Measurements from ENCODE around the gene MAN1B1.

Gene MAN1B1

DNA sequence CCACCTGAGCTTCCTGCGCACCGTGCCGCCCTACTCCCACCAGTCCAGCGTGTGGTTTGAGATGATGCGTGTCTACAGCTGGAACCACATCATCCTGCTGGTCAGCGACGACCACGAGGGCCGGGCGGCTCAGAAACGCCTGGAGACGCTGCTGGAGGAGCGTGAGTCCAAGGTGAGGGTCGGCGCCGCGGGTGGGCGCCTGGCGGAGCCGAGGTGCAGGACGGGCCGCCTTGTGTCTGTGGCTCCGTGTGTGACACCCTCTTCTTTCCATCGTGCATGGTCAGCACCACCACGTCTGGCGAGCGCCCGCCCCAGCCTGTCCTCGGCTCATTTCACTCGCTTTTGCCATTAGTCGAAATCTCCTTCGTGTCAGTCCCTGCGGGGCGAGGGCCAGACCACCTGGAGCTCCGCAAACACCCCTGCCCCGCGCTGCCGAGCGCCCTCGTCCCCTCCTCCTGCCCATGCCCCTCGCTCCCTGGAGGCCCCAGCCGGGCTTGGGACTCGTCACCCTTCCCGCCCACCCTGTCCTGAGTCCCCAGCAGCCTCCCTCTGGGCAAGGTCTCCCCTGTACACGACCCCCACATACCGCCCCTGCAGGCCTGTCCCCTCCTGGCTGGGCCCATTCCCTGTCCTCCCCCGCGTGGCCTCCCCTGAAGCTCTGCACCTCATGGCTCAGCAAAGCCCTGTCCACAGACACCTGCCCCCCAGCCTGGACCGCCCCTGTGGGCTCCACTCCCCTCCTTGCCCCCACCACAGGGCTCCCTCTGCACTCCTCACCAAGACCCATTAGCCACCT lies 59.1 kb downstream of the MAN1B1 start (continued):
- no peak for TF ChIP-seq TSHZ2 (CRISPR knock-in tag; IDR thresholded peaks at IDR 0.05)
- TF ChIP-seq ARNTL (CRISPR knock-in tag; IDR thresholded peaks at IDR 0.05; ENCODE audit: borderline replicate concordance, low read depth), result no peak
- no peak for TF ChIP-seq ZNF8 (CRISPR knock-in tag; IDR thresholded peaks at IDR 0.05)

- TF ChIP-seq ZC3H10 (CRISPR knock-in tag; IDR thresholded peaks at IDR 0.05), result no peak
- ATAC-seq, result no peak
These were observed 59.7 kb downstream of the MAN1B1 start for GRCh38 chr9:137146527-137146918.

GRCh38 chr9:137147091-137147792 lies 60.5 kb downstream of the MAN1B1 start:
- no peak for TF ChIP-seq ZC3H10 (CRISPR knock-in tag; IDR thresholded peaks at IDR 0.05)
- no peak for TF ChIP-seq ZNF8 (CRISPR knock-in tag; IDR thresholded peaks at IDR 0.05)
- no peak for TF ChIP-seq PPARA (CRISPR knock-in tag; IDR thresholded peaks at IDR 0.05; ENCODE audit: borderline replicate concordance)
- TF ChIP-seq ZNF70 (CRISPR knock-in tag; IDR thresholded peaks at IDR 0.05), result no peak
- TF ChIP-seq ZNF565 (CRISPR knock-in tag; conservative IDR thresholded peaks at IDR 0.05; ENCODE audit: low read depth), result no peak
- no peak for TF ChIP-seq RARB (CRISPR knock-in tag; IDR thresholded peaks at IDR 0.05)
- no peak for TF ChIP-seq ISL1 (CRISPR knock-in tag; IDR thresholded peaks at IDR 0.05)
- no peak for TF ChIP-seq TSHZ2 (CRISPR knock-in tag; IDR thresholded peaks at IDR 0.05)
- TF ChIP-seq BACH2 (CRISPR knock-in tag; IDR thresholded peaks at IDR 0.05; ENCODE audit: borderline replicate concordance), result no peak
- TF ChIP-seq ZFP3 (CRISPR knock-in tag; IDR thresholded peaks at IDR 0.05), result no peak
- TF ChIP-seq, protein P1, sequence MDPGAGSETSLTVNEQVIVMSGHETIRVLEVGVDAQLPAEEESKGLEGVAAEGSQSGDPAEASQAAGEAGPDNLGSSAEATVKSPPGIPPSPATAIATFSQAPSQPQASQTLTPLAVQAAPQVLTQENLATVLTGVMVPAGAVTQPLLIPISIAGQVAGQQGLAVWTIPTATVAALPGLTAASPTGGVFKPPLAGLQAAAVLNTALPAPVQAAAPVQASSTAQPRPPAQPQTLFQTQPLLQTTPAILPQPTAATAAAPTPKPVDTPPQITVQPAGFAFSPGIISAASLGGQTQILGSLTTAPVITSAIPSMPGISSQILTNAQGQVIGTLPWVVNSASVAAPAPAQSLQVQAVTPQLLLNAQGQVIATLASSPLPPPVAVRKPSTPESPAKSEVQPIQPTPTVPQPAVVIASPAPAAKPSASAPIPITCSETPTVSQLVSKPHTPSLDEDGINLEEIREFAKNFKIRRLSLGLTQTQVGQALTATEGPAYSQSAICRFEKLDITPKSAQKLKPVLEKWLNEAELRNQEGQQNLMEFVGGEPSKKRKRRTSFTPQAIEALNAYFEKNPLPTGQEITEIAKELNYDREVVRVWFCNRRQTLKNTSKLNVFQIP (CRISPR knock-in tag; IDR thresholded peaks at IDR 0.05; ENCODE audit: borderline replicate concordance, low read depth), result no peak
- TF ChIP-seq, protein P2, sequence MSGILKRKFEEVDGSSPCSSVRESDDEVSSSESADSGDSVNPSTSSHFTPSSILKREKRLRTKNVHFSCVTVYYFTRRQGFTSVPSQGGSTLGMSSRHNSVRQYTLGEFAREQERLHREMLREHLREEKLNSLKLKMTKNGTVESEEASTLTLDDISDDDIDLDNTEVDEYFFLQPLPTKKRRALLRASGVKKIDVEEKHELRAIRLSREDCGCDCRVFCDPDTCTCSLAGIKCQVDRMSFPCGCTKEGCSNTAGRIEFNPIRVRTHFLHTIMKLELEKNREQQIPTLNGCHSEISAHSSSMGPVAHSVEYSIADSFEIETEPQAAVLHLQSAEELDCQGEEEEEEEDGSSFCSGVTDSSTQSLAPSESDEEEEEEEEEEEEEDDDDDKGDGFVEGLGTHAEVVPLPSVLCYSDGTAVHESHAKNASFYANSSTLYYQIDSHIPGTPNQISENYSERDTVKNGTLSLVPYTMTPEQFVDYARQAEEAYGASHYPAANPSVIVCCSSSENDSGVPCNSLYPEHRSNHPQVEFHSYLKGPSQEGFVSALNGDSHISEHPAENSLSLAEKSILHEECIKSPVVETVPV (CRISPR knock-in tag; IDR thresholded peaks at IDR 0.05), result no peak
- TF ChIP-seq, protein P3, sequence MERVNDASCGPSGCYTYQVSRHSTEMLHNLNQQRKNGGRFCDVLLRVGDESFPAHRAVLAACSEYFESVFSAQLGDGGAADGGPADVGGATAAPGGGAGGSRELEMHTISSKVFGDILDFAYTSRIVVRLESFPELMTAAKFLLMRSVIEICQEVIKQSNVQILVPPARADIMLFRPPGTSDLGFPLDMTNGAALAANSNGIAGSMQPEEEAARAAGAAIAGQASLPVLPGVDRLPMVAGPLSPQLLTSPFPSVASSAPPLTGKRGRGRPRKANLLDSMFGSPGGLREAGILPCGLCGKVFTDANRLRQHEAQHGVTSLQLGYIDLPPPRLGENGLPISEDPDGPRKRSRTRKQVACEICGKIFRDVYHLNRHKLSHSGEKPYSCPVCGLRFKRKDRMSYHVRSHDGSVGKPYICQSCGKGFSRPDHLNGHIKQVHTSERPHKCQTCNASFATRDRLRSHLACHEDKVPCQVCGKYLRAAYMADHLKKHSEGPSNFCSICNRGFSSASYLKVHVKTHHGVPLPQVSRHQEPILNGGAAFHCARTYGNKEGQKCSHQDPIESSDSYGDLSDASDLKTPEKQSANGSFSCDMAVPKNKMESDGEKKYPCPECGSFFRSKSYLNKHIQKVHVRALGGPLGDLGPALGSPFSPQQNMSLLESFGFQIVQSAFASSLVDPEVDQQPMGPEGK (CRISPR knock-in tag; IDR thresholded peaks at IDR 0.05; ENCODE audit: borderline replicate concordance), result no peak
- no peak for TF ChIP-seq ARNTL (CRISPR knock-in tag; IDR thresholded peaks at IDR 0.05; ENCODE audit: borderline replicate concordance, low read depth)
- no peak for TF ChIP-seq ZFP30 (CRISPR knock-in tag; IDR thresholded peaks at IDR 0.05)
- no peak for TF ChIP-seq ESRRG (CRISPR knock-in tag; IDR thresholded peaks at IDR 0.05)
- TF ChIP-seq, protein P4, sequence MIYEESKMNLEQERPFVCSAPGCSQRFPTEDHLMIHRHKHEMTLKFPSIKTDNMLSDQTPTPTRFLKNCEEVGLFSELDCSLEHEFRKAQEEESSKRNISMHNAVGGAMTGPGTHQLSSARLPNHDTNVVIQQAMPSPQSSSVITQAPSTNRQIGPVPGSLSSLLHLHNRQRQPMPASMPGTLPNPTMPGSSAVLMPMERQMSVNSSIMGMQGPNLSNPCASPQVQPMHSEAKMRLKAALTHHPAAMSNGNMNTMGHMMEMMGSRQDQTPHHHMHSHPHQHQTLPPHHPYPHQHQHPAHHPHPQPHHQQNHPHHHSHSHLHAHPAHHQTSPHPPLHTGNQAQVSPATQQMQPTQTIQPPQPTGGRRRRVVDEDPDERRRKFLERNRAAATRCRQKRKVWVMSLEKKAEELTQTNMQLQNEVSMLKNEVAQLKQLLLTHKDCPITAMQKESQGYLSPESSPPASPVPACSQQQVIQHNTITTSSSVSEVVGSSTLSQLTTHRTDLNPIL (CRISPR knock-in tag; IDR thresholded peaks at IDR 0.05; ENCODE audit: low read depth), result no peak
- no peak for TF ChIP-seq OSR1 (CRISPR knock-in tag; IDR thresholded peaks at IDR 0.05)
- ATAC-seq, result no peak
